Measurements from ENCODE around the gene DVL2.

Gene DVL2

GRCh38 chr17:7253082-7253481 lies 18.8 kb upstream of the DVL2 start:
- TF ChIP-seq POLR2AphosphoS5 (IDR thresholded peaks at IDR 0.05; ENCODE audit: low read depth) (no peak), CTCF (IDR thresholded peaks at IDR 0.05; ENCODE audit: insufficient read depth, low read length) (no peak), REST (IDR thresholded peaks at IDR 0.05; ENCODE audit: insufficient replicate concordance, low read depth) (no peak), SPI1 (IDR thresholded peaks at IDR 0.05; ENCODE audit: borderline replicate concordance, low read depth) (no peak), GABPA (IDR thresholded peaks at IDR 0.05; ENCODE audit: low read depth) (no peak)
- peak overlapping the region; percentile 99 for H3K27ac ChIP-seq (replicated peaks)
- H3K27me3 ChIP-seq (ENCODE audit: insufficient read depth, poor library complexity, severe bottlenecking): no peaks in the 10 kb centered on the region
- H3K4me3 ChIP-seq (replicated peaks; ENCODE audit: insufficient read depth, low read length): peak overlapping the region; percentile 67
- no peak for DNase-seq (ENCODE audit: low read depth in 1 of 2, low spot score in 1 of 2)

DNA sequence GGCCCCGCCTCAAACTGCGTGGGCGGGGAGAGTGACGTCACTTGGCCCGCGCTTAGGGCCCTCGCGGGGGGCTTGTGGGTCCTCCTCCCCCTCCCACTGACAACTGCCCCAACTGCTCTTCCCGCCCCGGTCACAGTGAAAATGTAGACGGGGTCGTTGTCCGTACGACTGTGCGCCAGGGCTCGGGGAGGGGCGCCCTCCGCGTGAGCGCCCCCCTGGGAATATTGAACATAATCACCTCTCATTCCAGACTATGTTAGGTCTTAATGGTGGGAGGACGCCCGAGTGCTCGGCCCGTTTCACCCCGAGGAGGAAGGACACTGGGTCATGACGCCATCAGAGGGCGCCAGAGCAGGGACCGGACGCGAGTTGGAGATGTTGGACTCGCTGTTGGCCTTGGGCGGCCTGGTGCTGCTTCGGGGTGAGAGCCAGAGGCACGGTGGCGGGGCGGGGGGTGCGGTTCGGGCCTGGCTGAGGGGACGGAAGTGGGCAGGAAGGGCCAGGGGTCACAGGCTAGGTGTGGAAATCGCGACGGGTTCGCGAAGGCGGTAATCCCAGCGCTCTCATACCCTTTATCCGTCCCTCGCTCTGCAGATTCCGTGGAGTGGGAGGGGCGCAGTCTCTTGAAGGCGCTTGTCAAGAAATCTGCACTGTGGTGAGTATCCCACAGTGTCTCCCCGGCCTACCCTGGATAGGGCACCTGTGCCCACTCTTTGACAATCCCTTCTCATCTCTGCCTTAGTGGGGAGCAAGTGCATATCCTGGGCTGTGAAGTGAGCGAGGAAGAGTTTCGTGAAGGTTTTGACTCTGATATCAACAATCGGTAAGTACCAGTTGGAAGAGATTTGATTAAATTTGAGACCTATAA lies 18.1 kb upstream of the DVL2 start, which contains the start of gene ELP5:
Gene ELP5, plus strand, starts transcription at position 40 of the 868 bp plus-strand sequence. Its CDS starts 336 bp downstream, at position 376.
- H3K27me3 ChIP-seq (ENCODE audit: insufficient read depth, poor library complexity, severe bottlenecking): no peaks in the 10 kb centered on the region
- peak within 1 kb of the TSS; percentile 99 for H3K27ac ChIP-seq (replicated peaks)
- H3K4me3 ChIP-seq (replicated peaks; ENCODE audit: insufficient read depth, low read length): peak within 1 kb of the TSS; percentile 67
- TF ChIP-seq GABPA (IDR thresholded peaks at IDR 0.05; ENCODE audit: low read depth): no peak
- TF ChIP-seq SPI1 (IDR thresholded peaks at IDR 0.05; ENCODE audit: borderline replicate concordance, low read depth): no peak
- TF ChIP-seq CTCF (IDR thresholded peaks at IDR 0.05; ENCODE audit: insufficient read depth, low read length): no peak
- TF ChIP-seq POLR2AphosphoS5 (IDR thresholded peaks at IDR 0.05; ENCODE audit: low read depth): peak; percentile 76
- DNase-seq (ENCODE audit: low read depth in 1 of 2, low spot score in 1 of 2): peak; percentile 81 to 86

GRCh38 chr17:7251661-7252175 lies 17.4 kb upstream of the DVL2 start, which contains the start of gene CTDNEP1:
Gene CTDNEP1, minus strand, starts transcription at chr17:7251734. Its CDS starts 438 bp downstream, at chr17:7251296.
- DNase-seq (ENCODE audit: low read depth in 1 of 2, low spot score in 1 of 2): peak; percentile 91 to 97

More at GRCh38 chr17:7251661-7252175, 17.4 kb upstream of the DVL2 start, which contains the start of gene CTDNEP1:
- Histone ChIP-seq H3K4me3 (replicated peaks; ENCODE audit: insufficient read depth, low read length) (peak within 1 kb of the TSS; percentile 67), H3K27ac (replicated peaks) (peak within 1 kb of the TSS; percentile 99), H3K27me3 (ENCODE audit: insufficient read depth, poor library complexity, severe bottlenecking) (no peaks in the 10 kb centered on the region)
- TF ChIP-seq REST (IDR thresholded peaks at IDR 0.05; ENCODE audit: insufficient replicate concordance, low read depth): no peak
- no peak for TF ChIP-seq CTCF (IDR thresholded peaks at IDR 0.05; ENCODE audit: insufficient read depth, low read length)
- TF ChIP-seq SPI1 (IDR thresholded peaks at IDR 0.05; ENCODE audit: borderline replicate concordance, low read depth): peak; percentile 35; the same call in 1 of the 2 replicates
- TF ChIP-seq GABPA (IDR thresholded peaks at IDR 0.05; ENCODE audit: low read depth): peak; percentile 73
- no peak for TF ChIP-seq POLR2AphosphoS5 (IDR thresholded peaks at IDR 0.05; ENCODE audit: low read depth)

Measured in HL-60 (cell line).